ENCODE measurements around the gene TCERG1L. TPM values are rescaled to one million over a fixed set of nuclear protein-coding genes. Genes with fewer than 3 reads are reported as not detected.

The TCERG1L gene
- total and polyA plus RNA-seq, 9 of the 15 experiments (the other 6 are each of a cell fraction or from before 2014, with no cell fraction given): not detected

GRCh38 chr10:131219955-131220489 lies 91.5 kb downstream of the TCERG1L start:
- no peak for FAIRE-seq
- DNase-seq (ENCODE audit: extremely low read depth in 1 of 4, low spot score in 3 of 4): no peak
- ChIA-PET CTCF (ENCODE audit: low intra/inter-chr PET ratio) (no interaction called here), POLR2A (interaction anchor here (0.6 kb wide), 1 partner anchor 17 kb away, joined by 3 read pairs; no protein-coding TSS in a partner anchor)
- ATAC-seq: no peak
- H3K4me1 ChIP-seq (replicated peaks in 1 of 2; ENCODE audit: control insufficient read depth in 2 of 2, insufficient read depth in 2 of 2, low read length in 2 of 2): no peaks in the 10 kb centered on the region
- H3K4me3 ChIP-seq: no peak overlapping the region
- intact Hi-C loops (cut with micrococcal nuclease): no loop called here
- H2AFZ ChIP-seq (ENCODE audit: low read depth, low read length): no peak overlapping the region
- no peak overlapping the region for H3K27ac ChIP-seq (ENCODE audit: extremely low read depth, low read depth, low read length)
- no peak overlapping the region for H3K4me2 ChIP-seq (ENCODE audit: insufficient read depth, low read length)
- no peaks in the 10 kb centered on the region for H3K36me3 ChIP-seq (ENCODE audit: control insufficient read depth, insufficient read depth, low read length)
- no peaks in the 10 kb centered on the region for H4K20me1 ChIP-seq (replicated peaks; ENCODE audit: control insufficient read depth, insufficient read depth, low read length)
- H3K9me3 ChIP-seq (replicated peaks; ENCODE audit: control insufficient read depth, insufficient read depth, low read depth, low read length): no peaks in the 10 kb centered on the region
- in situ Hi-C loops (cut with MboI): no loop called here
- peaks cover 0 to 27% of the 10 kb centered on the region in 2 experiments; a peak in 2 of 5 replicates for H3K27me3 ChIP-seq (ENCODE audit: control insufficient read depth in 2 of 2, insufficient read depth in 2 of 2, low read length in 2 of 2)
- 3% methylated on average over 9 of the region's 15 CpGs for WGBS (ENCODE audit: insufficient coverage, low coverage, missing lambda C conversion rate)
- no peak for TF ChIP-seq KAT2B (IDR thresholded peaks at IDR 0.05; ENCODE audit: low read depth, low read length)
- no peak for TF ChIP-seq CBFA2T3 (IDR thresholded peaks at IDR 0.05)
- TF ChIP-seq, protein P1, sequence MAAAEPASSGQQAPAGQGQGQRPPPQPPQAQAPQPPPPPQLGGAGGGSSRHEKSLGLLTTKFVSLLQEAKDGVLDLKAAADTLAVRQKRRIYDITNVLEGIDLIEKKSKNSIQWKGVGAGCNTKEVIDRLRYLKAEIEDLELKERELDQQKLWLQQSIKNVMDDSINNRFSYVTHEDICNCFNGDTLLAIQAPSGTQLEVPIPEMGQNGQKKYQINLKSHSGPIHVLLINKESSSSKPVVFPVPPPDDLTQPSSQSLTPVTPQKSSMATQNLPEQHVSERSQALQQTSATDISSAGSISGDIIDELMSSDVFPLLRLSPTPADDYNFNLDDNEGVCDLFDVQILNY (CRISPR knock-in tag; IDR thresholded peaks at IDR 0.05): no peak
- no peak for TF ChIP-seq HNRNPLL (IDR thresholded peaks at IDR 0.05; ENCODE audit: low read depth, low read length, poor library complexity, severe bottlenecking)
- no peak for TF ChIP-seq CXXC5 (CRISPR knock-in tag; IDR thresholded peaks at IDR 0.05)
- TF ChIP-seq NEUROD1 (IDR thresholded peaks at IDR 0.05; ENCODE audit: borderline replicate concordance, low read depth, low read length, partially characterized antibody): no peak
- H3K9ac ChIP-seq (ENCODE audit: insufficient read depth in 1 of 2, low read depth in 2 of 2, low read length in 2 of 2): no peak overlapping the region
- no peaks in the 10 kb centered on the region for H3K79me2 ChIP-seq (ENCODE audit: control insufficient read depth, insufficient read depth, low read length)
- BruUV-seq (replicated peaks): no TSS peak
- H3K9me1 ChIP-seq (ENCODE audit: control insufficient read depth, insufficient read depth, low read length): no peaks in the 10 kb centered on the region
